Measurements from ENCODE around the gene B4GALNT4.
"Not testable (repeated sequence)": the region's sequence is repeated elsewhere in the genome, so short reads cannot be mapped to it uniquely, and the experiment has no call there.

The B4GALNT4 gene

DNA sequence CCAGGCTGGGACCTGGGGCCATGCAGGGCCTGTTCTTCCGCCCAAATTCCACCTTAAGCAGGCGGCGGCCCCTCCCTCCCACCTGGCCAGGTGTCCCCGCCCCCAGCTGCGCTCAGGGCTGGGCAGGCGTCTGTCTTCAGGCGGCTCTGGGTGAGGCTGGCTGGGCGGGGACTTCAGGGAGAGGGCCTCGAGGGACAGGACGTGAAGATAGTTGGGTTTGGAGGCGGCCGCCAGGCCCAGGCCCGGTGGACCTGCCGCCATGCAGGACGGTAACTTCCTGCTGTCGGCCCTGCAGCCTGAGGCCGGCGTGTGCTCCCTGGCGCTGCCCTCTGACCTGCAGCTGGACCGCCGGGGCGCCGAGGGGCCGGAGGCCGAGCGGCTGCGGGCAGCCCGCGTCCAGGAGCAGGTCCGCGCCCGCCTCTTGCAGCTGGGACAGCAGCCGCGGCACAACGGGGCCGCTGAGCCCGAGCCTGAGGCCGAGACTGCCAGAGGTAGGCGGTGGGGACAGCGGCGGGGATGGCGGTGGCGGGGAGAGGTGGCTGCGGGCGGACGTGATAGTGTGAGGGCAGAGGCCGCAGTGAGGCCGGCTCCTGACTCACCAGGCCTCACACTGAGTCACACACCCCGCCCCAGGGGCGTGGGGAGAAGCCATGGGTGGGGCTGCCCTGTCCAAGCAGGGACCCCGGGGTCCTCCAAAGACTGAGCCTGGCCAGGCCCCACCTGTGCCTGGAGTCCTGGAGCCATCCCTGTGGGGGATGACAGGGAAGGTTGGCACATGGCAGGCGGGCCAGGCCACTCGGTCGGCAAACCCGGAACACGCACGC lies 24.9 kb downstream of the B4GALNT4 start, which contains the start of gene PKP3:
Gene PKP3 (plus strand): TSS at position 176 of the 824 bp plus-strand sequence. CDS start 84 bp downstream, at position 260.
- DNase-seq, result no peak

DNA sequence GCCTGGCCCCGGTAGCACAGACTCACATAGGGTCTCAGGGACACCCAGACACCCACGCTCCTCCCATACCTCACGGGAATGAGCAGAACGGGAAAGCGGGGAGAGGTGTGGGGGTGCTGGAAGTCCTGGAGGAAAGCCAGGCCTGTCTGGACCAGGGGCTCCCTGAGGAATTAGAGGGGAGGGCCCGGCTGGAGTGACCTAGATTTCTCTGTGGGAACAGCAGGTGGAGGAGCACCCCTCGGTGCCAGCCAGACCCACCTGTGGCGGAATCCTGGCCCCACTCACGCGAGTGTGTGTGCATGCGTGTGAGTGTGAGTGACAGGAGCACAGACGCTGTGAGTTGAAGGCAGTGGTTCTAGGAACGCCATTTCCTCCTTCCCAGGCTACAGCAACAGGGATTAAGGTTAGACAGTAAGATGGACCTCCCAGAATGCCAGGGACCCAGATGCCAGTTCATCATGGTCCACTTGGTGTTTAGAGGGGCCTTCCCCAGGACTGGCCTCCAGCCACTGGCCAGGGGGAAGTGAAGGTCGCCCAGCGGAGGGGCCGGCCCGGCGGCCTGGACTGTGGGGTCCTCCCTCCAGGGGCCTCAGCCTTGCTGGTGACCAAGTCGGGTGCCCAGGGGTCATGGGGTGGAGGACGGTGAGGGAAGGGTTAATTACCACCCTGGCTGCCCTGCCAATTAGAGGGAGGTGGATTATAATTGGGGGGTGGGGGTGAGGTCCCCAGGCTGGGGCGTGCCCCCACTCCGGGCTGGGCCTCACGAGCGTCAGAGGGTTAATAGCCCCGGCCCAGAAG lies 25.8 kb downstream of the B4GALNT4 start:
- DNase-seq, result no peak

DNA sequence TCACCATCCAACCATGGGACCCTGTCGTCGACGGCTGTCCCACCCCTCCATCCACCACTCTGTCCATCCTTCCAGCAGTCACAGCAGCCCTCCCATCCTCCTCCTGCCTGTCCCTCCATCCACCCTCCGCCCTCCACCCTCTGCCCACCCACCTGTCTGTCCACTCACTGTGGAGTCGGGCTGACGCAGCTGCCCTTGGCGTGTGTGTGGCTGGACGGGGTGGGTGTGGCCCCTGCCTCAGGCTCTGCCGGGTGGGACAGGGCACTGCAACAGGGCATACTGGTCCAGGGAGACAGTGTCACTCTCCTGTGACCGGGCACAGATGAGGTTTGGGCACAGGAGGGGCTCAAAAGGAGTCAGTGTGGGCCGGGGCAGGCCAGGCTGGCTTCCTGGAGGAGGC lies 26.6 kb downstream of the B4GALNT4 start:
- DNase-seq, result no peak

DNA sequence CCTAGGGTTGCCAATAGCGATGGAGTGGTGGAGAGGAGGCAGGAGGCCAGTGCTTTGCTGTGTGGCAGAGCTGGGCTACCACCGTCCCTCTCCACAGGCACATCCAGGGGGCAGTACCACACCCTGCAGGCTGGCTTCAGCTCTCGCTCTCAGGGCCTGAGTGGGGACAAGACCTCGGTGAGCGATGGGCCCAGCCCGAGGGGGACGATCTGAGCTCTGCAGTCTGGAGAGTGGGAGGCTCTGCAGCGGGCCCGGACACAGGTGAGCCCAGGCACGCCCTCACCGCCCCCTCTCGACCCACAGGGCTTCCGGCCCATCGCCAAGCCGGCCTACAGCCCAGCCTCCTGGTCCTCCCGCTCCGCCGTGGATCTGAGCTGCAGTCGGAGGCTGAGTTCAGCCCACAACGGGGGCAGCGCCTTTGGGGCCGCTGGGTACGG lies 27.2 kb downstream of the B4GALNT4 start:
- peak; percentile 35 for DNase-seq

DNA sequence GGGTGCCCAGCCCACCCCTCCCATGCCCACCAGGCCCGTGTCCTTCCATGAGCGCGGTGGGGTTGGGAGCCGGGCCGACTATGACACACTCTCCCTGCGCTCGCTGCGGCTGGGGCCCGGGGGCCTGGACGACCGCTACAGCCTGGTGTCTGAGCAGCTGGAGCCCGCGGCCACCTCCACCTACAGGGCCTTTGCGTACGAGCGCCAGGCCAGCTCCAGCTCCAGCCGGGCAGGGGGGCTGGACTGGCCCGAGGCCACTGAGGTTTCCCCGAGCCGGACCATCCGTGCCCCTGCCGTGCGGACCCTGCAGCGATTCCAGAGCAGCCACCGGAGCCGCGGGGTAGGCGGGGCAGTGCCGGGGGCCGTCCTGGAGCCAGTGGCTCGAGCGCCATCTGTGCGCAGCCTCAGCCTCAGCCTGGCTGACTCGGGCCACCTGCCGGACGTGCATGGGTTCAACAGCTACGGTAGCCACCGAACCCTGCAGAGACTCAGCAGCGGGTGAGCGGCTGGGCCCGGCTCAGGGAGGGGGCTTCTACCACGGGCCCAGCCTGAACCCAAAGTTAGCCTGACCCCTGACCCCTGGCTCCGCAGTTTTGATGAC lies 27.7 kb downstream of the B4GALNT4 start:
- DNase-seq, result peak; percentile 65

DNA sequence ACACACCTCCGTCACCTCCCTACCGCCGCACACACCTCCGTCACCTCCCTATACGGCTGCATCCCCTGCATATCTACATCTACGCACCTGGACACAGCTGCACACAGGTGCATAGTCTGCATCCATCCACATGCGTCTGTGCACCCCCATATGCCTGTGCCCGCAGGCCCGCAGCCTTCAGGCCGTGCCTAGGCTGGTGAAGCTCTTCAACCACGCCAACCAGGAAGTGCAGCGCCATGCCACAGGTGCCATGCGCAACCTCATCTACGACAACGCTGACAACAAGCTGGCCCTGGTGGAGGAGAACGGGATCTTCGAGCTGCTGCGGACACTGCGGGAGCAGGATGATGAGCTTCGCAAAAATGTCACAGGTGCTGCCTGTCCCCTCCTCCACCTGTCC lies 29.5 kb downstream of the B4GALNT4 start:
- DNase-seq, result no peak

DNA sequence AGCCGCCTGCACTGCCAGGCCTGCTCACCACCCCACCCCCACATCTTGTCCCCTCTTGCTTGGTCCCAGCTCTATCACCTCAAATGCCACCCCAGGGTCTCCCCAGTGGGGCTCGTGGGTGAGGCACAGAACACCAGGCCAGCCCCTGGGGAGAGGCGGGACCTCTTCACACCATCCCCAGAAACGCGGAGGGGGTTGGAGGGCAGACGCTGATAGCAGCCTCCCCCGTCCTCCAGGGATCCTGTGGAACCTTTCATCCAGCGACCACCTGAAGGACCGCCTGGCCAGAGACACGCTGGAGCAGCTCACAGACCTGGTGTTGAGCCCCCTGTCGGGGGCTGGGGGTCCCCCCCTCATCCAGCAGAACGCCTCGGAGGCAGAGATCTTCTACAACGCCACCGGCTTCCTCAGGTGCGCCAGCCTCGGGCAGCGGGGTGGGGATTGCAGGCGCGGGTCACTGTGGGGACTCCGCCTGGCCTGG lies 30.5 kb downstream of the B4GALNT4 start:
- DNase-seq, result no peak

DNA sequence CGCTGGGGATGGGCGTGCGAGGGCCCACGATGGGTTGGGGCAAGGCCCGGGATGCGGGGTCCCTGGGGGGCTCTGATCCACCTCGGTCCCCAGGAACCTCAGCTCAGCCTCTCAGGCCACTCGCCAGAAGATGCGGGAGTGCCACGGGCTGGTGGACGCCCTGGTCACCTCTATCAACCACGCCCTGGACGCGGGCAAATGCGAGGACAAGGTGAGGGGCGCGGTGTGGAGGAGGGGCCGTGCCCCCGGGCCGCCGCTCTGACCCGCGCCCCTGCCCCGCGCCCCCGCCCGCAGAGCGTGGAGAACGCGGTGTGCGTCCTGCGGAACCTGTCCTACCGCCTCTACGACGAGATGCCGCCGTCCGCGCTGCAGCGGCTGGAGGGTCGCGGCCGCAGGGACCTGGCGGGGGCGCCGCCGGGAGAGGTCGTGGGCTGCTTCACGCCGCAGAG lies 31.0 kb downstream of the B4GALNT4 start:
- DNase-seq, result no peak

DNA sequence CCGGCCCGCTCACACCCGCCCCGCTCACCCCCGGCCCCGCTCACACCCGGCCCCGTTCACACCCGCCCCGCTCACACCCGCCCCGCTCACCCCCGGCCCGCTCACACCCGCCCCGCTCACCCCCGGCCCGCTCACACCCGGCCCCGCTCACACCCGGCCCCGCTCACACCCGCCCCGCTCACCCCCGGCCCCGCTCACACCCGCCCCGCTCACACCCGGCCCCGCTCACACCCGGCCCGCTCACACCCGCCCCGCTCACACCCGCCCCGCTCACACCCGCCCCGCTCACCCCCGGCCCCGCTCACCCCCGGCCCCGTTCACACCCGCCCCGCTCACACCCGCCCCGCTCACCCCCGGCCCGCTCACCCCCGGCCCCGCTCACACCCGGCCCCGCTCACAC lies 31.9 kb downstream of the B4GALNT4 start:
- DNase-seq, result not testable (repeated sequence)

DNA sequence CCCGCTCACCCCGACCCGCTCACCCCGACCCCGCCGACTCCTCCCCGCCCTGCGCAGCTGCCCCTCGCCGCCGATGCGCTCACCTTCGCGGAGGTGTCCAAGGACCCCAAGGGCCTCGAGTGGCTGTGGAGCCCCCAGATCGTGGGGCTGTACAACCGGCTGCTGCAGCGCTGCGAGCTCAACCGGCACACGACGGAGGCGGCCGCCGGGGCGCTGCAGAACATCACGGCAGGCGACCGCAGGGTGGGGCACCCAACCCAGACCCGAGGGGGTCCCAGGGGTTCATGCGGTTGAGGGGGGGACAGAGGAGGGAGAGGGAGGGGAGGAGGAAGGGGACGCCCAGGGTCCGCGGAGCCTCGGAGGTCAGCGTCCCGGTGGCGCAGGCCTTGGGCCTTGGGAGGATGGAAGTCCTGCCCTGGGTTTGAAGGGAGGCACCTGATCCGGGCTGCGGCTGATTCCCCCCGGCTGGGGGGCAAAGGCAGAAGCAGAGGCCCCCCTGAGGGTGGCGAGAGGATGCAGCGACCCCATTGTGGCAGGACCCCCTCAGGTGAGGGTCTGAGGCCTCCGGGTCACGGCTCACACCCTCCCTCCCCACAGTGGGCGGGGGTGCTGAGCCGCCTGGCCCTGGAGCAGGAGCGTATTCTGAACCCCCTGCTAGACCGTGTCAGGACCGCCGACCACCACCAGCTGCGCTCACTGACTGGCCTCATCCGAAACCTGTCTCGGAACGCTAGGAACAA lies 33.9 kb downstream of the B4GALNT4 start:
- no peak for DNase-seq

DNA sequence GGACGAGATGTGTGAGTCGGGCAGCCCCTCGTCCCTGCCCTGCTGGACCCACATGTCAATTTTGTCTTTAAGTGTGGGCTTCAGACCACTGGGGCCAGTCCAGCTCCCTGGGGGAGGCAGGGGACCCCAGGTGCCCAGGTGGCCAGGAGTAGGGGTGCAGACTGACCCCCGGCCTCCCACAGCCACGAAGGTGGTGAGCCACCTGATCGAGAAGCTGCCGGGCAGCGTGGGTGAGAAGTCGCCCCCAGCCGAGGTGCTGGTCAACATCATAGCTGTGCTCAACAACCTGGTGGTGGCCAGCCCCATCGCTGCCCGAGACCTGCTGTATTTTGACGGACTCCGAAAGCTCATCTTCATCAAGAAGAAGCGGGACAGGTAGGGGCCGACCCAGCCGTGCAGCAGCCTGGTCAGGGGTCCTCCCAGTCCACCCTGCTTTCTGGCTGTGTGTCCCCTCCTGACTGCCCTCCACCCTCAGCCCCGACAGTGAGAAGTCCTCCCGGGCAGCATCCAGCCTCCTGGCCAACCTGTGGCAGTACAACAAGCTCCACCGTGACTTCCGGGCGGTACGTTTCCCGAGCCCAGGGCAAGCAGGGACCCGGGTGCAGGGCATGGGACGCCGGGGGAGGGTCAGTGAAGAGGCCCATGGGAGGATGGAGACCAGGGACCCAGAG lies 34.6 kb downstream of the B4GALNT4 start:
- DNase-seq, result no peak

DNA sequence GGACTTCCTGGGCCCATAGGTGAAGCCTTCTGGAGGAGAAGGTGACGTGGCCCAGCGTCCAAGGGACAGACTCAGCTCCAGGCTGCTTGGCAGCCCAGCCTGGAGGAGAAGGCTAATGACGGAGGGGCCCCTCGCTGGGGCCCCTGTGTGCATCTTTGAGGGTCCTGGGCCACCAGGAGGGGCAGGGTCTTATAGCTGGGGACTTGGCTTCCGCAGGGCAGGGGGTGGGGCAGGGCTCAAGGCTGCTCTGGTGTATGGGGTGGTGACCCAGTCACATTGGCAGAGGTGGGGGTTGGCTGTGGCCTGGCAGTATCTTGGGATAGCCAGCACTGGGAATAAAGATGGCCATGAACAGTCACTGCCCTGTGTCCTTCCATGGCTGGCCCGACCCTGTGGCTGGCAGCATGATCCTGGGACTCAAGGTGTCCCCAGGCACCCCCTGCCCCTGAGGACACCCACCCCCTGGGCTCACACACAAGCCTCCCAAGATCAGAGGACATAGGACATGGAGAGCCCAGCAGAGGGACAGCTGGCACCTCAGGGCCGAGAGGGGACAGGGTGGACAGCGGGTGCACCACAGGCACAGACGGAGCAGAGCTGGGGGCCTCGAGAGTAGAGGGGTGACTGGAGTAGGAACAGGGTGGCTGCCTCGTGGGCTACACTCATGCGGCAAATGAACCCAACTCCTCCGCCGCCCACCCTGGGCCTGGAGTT lies 35.4 kb downstream of the B4GALNT4 start:
- DNase-seq, result no peak

DNA sequence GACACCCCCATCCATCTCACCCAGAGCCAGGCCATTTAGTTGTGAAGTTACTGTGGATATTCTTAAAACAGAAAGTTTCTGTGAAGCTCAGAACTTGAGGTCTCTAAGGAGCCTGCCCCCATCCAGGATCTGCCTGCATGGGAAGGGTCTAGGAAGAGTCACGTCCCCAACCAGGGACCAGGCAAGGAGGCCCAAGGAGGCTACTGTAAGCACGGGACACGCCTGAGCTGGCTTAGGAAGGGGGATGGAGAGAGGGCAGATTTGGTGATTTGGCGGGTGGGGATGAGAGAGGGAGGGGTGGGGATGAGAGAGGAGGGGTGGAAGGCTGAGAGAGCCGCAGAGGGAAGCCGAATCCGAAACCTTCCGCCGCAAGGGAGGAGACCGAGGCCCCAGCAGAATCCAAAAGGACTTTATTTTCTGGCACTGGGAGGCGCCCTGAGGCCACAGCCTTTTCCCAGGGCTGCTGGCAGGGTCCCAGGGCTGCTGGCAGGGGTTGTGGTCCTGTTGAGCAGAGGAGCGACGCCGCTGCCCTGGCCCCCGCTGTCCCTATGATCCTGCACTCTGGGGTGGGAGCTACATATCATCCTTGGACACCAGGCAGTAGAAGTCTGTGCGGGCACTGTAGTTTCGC lies 36.1 kb downstream of the B4GALNT4 start:
- no peak for DNase-seq

DNA sequence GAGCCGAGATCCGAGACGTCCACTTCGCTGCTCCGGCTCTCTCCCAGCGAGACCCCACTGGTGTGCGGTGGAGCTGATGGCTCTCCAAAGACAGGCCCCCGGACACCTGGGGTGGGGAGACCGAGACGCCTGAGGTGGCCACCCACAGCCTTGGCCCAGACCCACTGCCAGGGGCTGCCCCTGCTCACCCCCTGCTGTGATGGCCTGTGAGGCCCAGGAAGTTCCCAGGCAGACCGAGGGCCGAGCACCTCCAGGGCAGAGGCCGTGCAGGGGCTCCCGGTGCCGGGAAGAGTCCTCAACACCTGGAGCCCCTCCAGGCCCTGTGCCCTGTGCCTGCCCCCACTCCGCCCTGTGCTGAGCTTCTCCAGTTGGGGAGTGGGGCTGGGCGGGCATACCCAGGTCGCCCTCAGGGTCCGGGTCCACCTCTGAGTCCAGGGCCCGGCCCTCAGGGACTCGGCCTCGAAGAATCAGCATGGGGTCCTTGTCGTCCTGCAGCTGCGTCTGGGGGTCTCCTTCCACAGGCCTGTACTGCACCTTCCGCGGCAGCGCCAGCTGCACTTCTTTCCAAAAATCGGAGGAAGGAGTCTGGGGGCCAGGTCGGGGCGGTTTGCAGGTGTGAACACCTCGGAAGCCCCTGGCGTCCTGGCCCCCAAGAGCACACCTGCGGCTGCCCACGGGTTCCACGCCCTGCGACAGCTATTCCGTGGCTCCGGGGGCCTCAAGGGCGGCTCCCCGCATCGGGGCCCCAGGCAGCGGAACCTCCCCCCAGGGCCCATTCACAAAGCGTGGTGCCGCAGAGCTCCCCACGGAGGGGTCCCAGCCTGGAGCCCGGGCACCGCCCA lies 36.9 kb downstream of the B4GALNT4 start:
- DNase-seq, result no peak

DNA sequence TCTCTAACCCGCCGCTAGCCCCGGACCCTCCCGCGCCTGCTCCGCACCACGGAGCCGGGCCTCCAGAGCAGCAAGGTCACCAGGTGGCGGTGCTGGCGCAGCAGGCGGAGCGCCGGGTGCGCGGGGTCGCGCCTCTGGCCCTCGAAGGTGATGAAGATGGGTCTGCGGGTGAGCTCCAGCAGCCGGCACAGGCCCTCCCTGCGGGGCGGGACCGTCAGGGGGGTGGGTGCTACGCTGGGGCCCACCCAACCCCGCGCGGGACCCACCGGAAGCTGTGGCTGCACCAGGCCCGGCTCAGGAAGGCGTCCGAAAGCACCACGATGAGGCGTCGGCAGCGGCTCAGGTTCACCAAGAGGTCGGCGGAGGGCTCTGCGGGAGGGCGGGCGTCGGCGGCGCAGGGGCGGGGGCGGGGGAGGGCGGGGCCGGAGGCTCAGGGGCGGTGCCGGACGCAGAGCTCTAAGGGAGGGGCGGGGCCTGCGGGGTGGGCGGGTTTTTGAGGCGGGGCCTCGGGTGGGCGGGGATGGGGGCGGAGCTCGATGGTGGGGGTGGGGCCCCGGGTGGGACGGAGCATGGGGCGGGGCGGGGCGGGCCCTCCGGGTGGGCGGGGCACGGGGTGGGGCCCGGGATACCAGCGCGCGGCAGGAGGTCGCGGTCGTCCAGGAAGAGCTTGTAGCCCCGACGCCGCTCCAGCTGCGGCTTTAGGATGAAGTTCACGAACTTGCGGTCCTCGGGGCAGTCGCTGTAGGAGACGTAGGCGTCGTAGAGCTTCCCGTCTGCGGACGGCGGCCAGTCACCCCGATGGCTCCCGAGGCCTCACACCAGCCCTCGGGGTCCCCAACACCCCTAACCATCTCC lies 37.7 kb downstream of the B4GALNT4 start:
- DNase-seq, result peak; percentile 96

DNA sequence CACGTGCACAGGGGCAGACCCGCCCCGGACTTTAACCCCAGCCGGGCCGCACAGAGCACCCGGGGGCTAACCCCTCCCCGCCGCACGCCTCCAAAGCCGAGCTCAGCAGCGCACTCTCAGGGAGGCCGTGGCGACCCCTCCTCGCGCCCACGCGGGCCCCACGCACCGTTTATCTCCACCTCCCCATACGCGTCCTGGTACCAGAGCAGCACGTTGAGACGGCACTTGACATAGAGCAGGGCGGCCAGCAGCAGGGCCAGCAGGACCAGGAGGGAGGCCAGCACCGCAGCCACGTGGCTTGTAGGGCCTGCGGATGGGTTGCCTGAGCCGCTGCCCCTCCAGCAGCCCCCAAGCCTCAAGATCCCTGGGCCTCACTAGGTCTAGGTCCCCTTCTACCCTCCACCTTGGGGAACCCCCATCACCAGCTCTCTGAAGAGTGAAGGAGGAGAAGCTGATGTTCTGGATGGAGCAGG lies 38.4 kb downstream of the B4GALNT4 start:
- DNase-seq, result no peak

DNA sequence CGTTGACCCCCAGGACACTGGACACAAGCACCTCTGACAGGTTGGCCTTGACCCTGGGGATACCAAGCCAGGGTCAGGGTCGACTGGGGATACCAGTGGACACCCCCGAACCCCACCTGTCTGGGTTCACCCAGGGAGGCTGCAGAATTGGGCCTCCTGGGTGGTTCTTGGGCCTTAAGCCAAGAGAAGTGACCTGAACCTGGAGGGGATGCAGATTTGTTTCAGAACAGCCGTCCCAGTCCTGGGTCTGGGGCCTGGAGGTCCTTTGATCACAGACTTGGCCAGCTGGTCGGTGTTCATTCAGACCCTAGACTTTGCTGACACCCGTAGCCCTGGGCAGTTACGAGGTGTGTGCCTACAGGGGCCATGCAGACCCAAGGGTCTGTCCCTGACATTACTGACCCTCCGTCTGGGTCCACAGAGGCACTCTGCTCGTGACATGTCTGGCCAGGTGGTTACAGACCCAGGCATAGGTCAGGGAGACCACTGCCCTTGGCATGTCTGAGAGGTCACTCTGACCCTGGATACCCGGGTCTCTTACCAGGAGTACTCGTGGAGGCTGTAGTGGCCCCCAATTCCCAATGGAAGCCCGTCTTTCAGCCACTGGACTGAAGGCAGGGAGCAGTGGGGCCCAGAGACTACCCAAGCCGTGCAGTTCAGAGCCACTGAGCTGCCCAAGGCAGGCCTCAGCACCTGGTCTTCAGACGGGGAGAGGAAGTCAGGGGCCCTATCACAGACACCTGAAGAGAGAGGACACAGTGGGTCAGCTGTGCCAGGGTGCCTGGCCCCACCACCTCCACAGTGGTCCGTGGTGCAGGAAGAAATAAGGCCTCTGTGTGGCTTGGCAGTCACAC lies 39.1 kb downstream of the B4GALNT4 start:
- DNase-seq, result no peak
